ENCODE data around the gene MAFG.

Gene MAFG

GRCh38 chr17:81957691-81958432 is 30.3 kb upstream of the MAFG start:
- H4K8ac ChIP-seq (ENCODE audit: low read depth, low read length) = no peak overlapping the region
- no peak for DNase-seq
- peaks cover 6% of the 10 kb centered on the region for H3K27me3 ChIP-seq (ENCODE audit: insufficient read depth, low read length, poor library complexity)
- no peak overlapping the region for H2BK120ac ChIP-seq (ENCODE audit: low read depth, low read length)
- no CpG with 5 or more reads among the region's 19 CpGs for WGBS (ENCODE audit: extremely low coverage, insufficient coverage, low lambda C conversion rate)
- no peak overlapping the region for H3K23ac ChIP-seq (ENCODE audit: low read length)
- H3K79me1 ChIP-seq (ENCODE audit: low read length) = no peaks in the 10 kb centered on the region
- no peak overlapping the region for H2BK15ac ChIP-seq (replicated peaks; ENCODE audit: low read depth)
- H3K79me2 ChIP-seq (ENCODE audit: control insufficient read depth, insufficient read depth, low read length) = no peaks in the 10 kb centered on the region
- no peak overlapping the region for H3K4me2 ChIP-seq (ENCODE audit: low read length)
- no peak overlapping the region for H2AK5ac ChIP-seq (ENCODE audit: low read length)
- no peak overlapping the region for H3K4ac ChIP-seq (ENCODE audit: low read depth, low read length)
- H3K4me1 ChIP-seq (ENCODE audit: control insufficient read depth, low read depth, low read length) = peaks cover 2% of the 10 kb centered on the region
- H3K27ac ChIP-seq (ENCODE audit: low read depth, low read length) = no peak overlapping the region
- no peak overlapping the region for H3K18ac ChIP-seq (ENCODE audit: low read length)
- H3K56ac ChIP-seq (ENCODE audit: low read length) = no peak overlapping the region
- no peaks in the 10 kb centered on the region for H3K36me3 ChIP-seq (ENCODE audit: control insufficient read depth, insufficient read depth, low read length)
- no peak overlapping the region for H3K9ac ChIP-seq (ENCODE audit: low read length)
- H4K5ac ChIP-seq (ENCODE audit: low read length) = no peak overlapping the region
- H3K4me3 ChIP-seq (ENCODE audit: low read length) = no peak overlapping the region
- no peak overlapping the region for H2BK5ac ChIP-seq (ENCODE audit: low read length)

GRCh38 chr17:81956607-81957589 is 29.4 kb upstream of the MAFG start:
- peaks cover 6% of the 10 kb centered on the region for H3K27me3 ChIP-seq (ENCODE audit: insufficient read depth, low read length, poor library complexity)
- H4K5ac ChIP-seq (ENCODE audit: low read length) = no peak overlapping the region
- no CpG with 5 or more reads among the region's 45 CpGs for WGBS (ENCODE audit: extremely low coverage, insufficient coverage, low lambda C conversion rate)
- H3K4me3 ChIP-seq (ENCODE audit: low read length) = no peak overlapping the region
- no peak overlapping the region for H3K4me2 ChIP-seq (ENCODE audit: low read length)
- H2BK5ac ChIP-seq (ENCODE audit: low read length) = no peak overlapping the region
- peak overlapping the region; percentile 42 for H3K56ac ChIP-seq (ENCODE audit: low read length)
- H3K36me3 ChIP-seq (ENCODE audit: control insufficient read depth, insufficient read depth, low read length) = no peaks in the 10 kb centered on the region
- H2BK15ac ChIP-seq (replicated peaks; ENCODE audit: low read depth) = no peak overlapping the region
- H3K4me1 ChIP-seq (ENCODE audit: control insufficient read depth, low read depth, low read length) = no peaks in the 10 kb centered on the region
- H3K18ac ChIP-seq (ENCODE audit: low read length) = no peak overlapping the region
- H2AK5ac ChIP-seq (ENCODE audit: low read length) = no peak overlapping the region
- H3K4ac ChIP-seq (ENCODE audit: low read depth, low read length) = no peak overlapping the region
- no peak overlapping the region for H4K8ac ChIP-seq (ENCODE audit: low read depth, low read length)
- H3K23ac ChIP-seq (ENCODE audit: low read length) = peak overlapping the region; percentile 45
- H3K27ac ChIP-seq (ENCODE audit: low read depth, low read length) = no peak overlapping the region
- no peaks in the 10 kb centered on the region for H3K79me1 ChIP-seq (ENCODE audit: low read length)
- no peak overlapping the region for H3K9ac ChIP-seq (ENCODE audit: low read length)
- no peak for DNase-seq
- no peak overlapping the region for H2BK120ac ChIP-seq (ENCODE audit: low read depth, low read length)
- H3K79me2 ChIP-seq (ENCODE audit: control insufficient read depth, insufficient read depth, low read length) = no peaks in the 10 kb centered on the region

DNA sequence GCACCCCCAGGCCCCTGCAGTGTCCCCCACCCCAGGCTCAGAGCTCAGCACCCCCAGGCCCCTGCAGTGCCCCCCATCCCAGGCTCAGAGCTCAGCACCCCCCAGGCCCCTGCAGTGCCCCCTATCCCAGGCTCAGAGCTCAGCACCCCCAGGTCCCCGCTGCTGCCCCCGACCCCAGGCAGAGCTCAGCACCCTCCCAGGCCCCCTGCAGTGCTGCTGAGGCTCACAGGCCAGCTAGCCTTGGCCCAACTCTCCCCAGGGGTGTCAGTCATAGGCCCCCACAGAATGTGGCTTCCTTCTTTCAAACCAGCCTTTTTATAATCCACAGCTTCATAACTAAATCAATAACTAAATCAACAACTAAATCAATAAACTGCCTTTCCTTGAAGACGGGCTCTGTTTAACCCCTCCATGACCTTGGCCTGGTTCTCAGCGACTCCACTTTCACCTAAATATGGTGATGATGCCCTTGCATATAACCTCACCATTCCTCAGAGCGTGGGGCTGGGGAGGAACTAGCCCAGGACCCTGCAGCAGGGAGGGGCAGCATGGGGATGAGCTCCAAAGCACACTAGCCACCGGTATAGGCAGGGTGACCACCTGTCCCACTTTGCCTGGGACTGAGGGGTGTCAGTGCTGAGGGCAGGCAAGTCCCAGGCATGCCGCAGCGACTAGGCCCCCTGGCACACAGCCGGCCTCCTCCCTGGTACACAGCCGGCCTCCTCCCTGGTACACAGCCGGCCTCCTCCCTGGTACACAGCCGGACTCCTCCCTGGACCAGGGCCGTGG is 28.4 kb upstream of the MAFG start:
- no peaks in the 10 kb centered on the region for H3K79me1 ChIP-seq (ENCODE audit: low read length)
- WGBS (ENCODE audit: extremely low coverage, insufficient coverage, low lambda C conversion rate) = 100% methylated on average over 1 of the region's 13 CpGs
- H3K27ac ChIP-seq (ENCODE audit: low read depth, low read length) = no peak overlapping the region
- H2BK15ac ChIP-seq (replicated peaks; ENCODE audit: low read depth) = no peak overlapping the region
- no peak overlapping the region for H4K8ac ChIP-seq (ENCODE audit: low read depth, low read length)
- no peak overlapping the region for H4K5ac ChIP-seq (ENCODE audit: low read length)
- H3K18ac ChIP-seq (ENCODE audit: low read length) = no peak overlapping the region
- no peak overlapping the region for H3K4me2 ChIP-seq (ENCODE audit: low read length)
- H2BK120ac ChIP-seq (ENCODE audit: low read depth, low read length) = no peak overlapping the region
- no peaks in the 10 kb centered on the region for H3K79me2 ChIP-seq (ENCODE audit: control insufficient read depth, insufficient read depth, low read length)
- DNase-seq = no peak
- H3K4ac ChIP-seq (ENCODE audit: low read depth, low read length) = no peak overlapping the region
- no peaks in the 10 kb centered on the region for H3K4me1 ChIP-seq (ENCODE audit: control insufficient read depth, low read depth, low read length)
- H3K36me3 ChIP-seq (ENCODE audit: control insufficient read depth, insufficient read depth, low read length) = no peaks in the 10 kb centered on the region
- no peak overlapping the region for H3K4me3 ChIP-seq (ENCODE audit: low read length)
- H3K23ac ChIP-seq (ENCODE audit: low read length) = no peak overlapping the region
- peaks cover 6% of the 10 kb centered on the region for H3K27me3 ChIP-seq (ENCODE audit: insufficient read depth, low read length, poor library complexity)
- no peak overlapping the region for H3K9ac ChIP-seq (ENCODE audit: low read length)
- H3K56ac ChIP-seq (ENCODE audit: low read length) = peak overlapping the region; percentile 15
- no peak overlapping the region for H2BK5ac ChIP-seq (ENCODE audit: low read length)
- no peak overlapping the region for H2AK5ac ChIP-seq (ENCODE audit: low read length)

DNA sequence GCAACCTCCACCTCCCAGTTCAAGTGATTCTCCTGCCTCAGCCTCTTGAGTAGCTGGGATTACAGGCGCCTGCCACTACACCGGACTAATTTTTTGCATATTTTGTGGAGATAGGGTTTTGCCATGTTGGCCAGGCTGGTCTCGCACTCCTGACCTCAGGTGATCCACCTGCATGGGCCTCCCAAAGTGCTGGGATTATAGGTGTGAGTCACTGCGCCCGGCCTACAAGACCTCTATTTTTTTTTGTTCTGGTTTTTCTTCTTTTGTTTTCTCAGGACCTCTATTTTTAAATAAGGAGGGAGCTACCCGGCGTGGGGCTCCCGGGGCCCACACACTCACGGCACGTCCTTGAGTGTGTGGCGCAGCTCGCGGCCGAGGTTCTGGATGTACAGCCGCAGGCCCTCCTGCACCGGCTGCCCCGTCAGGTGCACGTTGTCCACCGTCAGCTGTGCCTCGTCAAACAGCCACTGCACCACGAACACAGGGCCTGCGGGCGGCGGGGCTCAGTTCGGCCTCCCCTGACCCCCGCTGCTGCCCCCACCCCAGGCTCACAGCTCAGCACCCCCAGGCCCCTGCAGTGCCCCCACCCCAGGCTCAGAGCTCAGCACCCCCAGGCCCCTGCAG is 27.6 kb upstream of the MAFG start:
- Histone ChIP-seq H3K9ac (ENCODE audit: low read length) (no peak overlapping the region), H4K5ac (ENCODE audit: low read length) (no peak overlapping the region), H3K4me2 (ENCODE audit: low read length) (no peak overlapping the region), H3K27me3 (ENCODE audit: insufficient read depth, low read length, poor library complexity) (peaks cover 6% of the 10 kb centered on the region), H3K23ac (ENCODE audit: low read length) (no peak overlapping the region), H2AK5ac (ENCODE audit: low read length) (no peak overlapping the region), H3K4me3 (ENCODE audit: low read length) (no peak overlapping the region), H4K8ac (ENCODE audit: low read depth, low read length) (no peak overlapping the region), H2BK120ac (ENCODE audit: low read depth, low read length) (no peak overlapping the region), H3K36me3 (ENCODE audit: control insufficient read depth, insufficient read depth, low read length) (no peaks in the 10 kb centered on the region), H2BK5ac (ENCODE audit: low read length) (no peak overlapping the region), H3K4me1 (ENCODE audit: control insufficient read depth, low read depth, low read length) (no peaks in the 10 kb centered on the region), H3K79me1 (ENCODE audit: low read length) (no peaks in the 10 kb centered on the region), H3K18ac (ENCODE audit: low read length) (no peak overlapping the region), H3K4ac (ENCODE audit: low read depth, low read length) (no peak overlapping the region), H3K56ac (ENCODE audit: low read length) (no peak overlapping the region), H3K27ac (ENCODE audit: low read depth, low read length) (no peak overlapping the region), H3K79me2 (ENCODE audit: control insufficient read depth, insufficient read depth, low read length) (no peaks in the 10 kb centered on the region), H2BK15ac (replicated peaks; ENCODE audit: low read depth) (no peak overlapping the region)
- no peak for DNase-seq
- no CpG with 5 or more reads among the region's 26 CpGs for WGBS (ENCODE audit: extremely low coverage, insufficient coverage, low lambda C conversion rate)

Measured in mesendoderm (in vitro differentiated cells).